Activated naive CD8-positive, alpha-beta T cell treated with anti-CD3 and anti-CD28 coated beads for 36 hours (primary cell): ENCODE measurements around the gene RCSD1. TPM values are rescaled to one million over a fixed set of nuclear protein-coding genes. Genes with fewer than 3 reads are reported as not detected.

Experiments
- DNase-seq: peaks from one replicate; pipeline ENCODE4 v3.0.0; 2021
- H3K27ac Mint-ChIP-seq: one replicate; pipeline ENCODE4 v1.8.0; 2022; ENCODE audit warnings: mild to moderate bottlenecking, moderate library complexity, mixed read lengths
- H3K27me3 Mint-ChIP-seq: one replicate; pipeline ENCODE4 v1.8.0; 2022; ENCODE audit warnings: mild to moderate bottlenecking, mixed read lengths
- H3K36me3 Mint-ChIP-seq: one replicate; pipeline ENCODE4 v1.8.0; 2021; ENCODE audit warnings: mild to moderate bottlenecking, mixed read lengths
- H3K4me1 Mint-ChIP-seq: one replicate; pipeline ENCODE4 v1.8.0; 2021; ENCODE audit warnings: mixed read lengths
- H3K4me3 Mint-ChIP-seq: one replicate; pipeline ENCODE4 v1.8.0; 2022; ENCODE audit warnings: mild to moderate bottlenecking, moderate library complexity, mixed read lengths
- H3K9me3 Mint-ChIP-seq: one replicate; pipeline ENCODE4 v1.8.0; 2022; ENCODE audit warnings: mixed read lengths
- total RNA-seq, 2 experiments: library from RNA; stranded (reverse); gene quantifications; one replicate each; pipeline ENCODE4 v1.2.3, GENCODE V29; 2021

Gene RCSD1
- total RNA-seq, 2 experiments from 2014 or later: 56.4 to 58.2 TPM

DNA sequence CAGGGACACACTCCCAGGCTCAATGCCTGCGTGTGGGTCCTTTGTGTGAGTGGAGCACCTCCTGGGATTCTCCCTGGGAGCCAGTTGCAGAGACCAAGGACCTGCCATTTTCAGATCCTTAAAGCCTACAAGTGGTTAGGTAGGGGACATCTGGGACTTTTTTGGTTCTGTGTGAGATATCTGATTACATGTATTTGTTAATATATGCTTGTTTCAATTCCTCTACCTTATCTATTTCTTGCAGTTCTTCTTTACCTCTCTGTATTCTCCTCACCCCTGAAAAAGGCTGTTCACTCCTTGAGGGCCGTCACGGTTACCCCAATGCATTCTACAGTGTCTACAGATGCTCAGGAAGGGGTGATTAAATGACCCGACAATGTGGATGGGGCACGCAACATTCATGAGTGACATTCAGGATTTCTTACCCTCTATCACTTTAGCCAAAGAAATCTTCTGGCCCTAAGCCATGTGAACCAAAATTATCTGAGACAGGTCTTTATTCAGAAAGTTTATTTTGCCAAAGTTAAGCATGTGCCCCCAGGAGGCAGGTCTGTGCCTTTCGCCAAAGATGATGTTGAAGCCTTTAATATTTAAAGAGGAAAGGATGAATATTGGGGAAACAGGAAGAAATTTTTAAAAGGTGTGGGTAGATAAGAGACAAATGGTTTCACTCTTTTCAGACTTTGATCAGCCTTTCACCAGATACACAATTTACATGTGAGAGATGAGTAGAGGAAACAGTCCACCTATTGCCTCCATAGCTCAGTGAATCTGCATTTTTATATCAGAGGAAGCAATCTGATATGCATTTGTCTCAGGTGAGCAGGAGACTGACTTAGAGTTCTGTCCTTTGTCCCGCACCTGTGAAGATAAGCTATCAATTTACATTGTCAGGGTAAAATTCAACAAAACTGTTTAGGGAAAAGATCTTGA is 47.1 kb downstream of the RCSD1 start:
- Mint-ChIP-seq H3K36me3 (peaks cover 36% of the 10 kb centered on the region), H3K9me3 (no peaks in the 10 kb centered on the region), H3K27ac (no peak overlapping the region), H3K4me1 (peaks cover 36% of the 10 kb centered on the region), H3K4me3 (no peak overlapping the region), H3K27me3 (no peaks in the 10 kb centered on the region)
- no peak for DNase-seq

DNA sequence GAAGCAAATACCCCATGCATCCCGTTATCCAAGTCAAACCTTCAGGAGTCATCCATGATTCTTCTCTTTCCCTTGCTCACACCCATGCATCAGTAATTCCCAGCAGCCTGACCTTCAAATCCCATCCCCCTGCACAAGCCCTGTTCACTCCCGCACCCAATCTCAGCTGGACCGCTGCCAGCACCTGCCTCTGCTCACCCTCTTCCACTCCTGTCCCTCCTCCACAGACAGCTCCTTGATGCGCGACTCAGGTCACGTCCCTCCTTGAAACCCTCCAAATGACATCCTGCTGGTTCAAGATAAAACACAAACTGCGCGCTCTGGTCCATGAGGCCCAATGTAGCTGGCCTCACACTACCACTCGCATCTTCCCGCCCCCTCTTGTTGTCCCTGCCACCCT is 48.4 kb downstream of the RCSD1 start:
- no peaks in the 10 kb centered on the region for H3K9me3 Mint-ChIP-seq
- H3K4me1 Mint-ChIP-seq: peaks cover 29% of the 10 kb centered on the region
- peaks cover 25% of the 10 kb centered on the region for H3K36me3 Mint-ChIP-seq

DNA sequence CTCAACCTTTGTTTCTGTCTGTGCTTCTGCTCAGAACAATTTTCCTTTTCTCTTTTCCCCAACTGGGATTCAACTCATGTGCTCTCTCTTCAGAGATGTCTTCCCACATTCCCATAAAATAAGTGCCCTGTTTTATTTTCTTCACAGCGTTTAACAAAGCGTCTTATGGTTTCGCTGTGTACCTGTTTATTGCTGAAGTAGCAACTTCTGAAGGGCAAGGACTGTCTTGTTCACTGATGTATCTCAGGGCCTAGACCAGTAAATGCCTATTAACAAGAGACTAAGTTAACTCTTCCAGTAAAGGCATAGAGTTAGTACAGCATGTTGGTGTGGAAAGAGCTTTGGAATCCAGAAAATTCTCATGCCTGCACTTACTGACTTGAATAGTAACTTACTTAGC is 48.8 kb downstream of the RCSD1 start:
- no peak for DNase-seq
- Mint-ChIP-seq H3K27me3 (no peaks in the 10 kb centered on the region), H3K4me3 (no peak overlapping the region), H3K36me3 (peaks cover 20% of the 10 kb centered on the region), H3K9me3 (no peaks in the 10 kb centered on the region), H3K4me1 (peaks cover 26% of the 10 kb centered on the region), H3K27ac (no peak overlapping the region)

More for the DNA sequence above, 48.4 kb downstream of the RCSD1 start:
- DNase-seq: no peak
- no peaks in the 10 kb centered on the region for H3K27me3 Mint-ChIP-seq
- H3K4me3 Mint-ChIP-seq: no peak overlapping the region
- H3K27ac Mint-ChIP-seq: no peak overlapping the region

DNA sequence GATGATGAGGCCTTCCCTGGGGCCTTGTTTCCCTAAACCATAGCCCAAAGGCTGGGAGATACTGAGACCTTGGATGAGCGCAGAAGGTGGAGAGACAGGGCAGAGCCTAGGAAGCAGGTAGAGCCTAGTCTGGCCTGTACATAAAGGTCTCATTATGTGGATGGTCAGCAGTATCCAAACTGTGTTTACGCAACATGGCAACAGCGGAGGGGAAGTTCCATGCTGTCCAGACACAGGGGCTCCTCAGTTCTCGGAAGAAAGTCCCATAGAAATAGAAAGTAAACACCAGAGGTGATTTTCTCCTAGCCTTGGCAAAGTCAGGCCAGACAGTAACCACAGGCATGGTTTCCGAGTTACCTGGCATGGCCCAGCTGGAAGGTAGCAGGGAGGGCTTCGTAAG is 49.7 kb downstream of the RCSD1 start:
- Mint-ChIP-seq H3K9me3 (no peaks in the 10 kb centered on the region), H3K4me1 (peaks cover 20% of the 10 kb centered on the region), H3K36me3 (peaks cover 15% of the 10 kb centered on the region), H3K4me3 (no peak overlapping the region), H3K27ac (no peak overlapping the region), H3K27me3 (no peaks in the 10 kb centered on the region)
- no peak for DNase-seq

DNA sequence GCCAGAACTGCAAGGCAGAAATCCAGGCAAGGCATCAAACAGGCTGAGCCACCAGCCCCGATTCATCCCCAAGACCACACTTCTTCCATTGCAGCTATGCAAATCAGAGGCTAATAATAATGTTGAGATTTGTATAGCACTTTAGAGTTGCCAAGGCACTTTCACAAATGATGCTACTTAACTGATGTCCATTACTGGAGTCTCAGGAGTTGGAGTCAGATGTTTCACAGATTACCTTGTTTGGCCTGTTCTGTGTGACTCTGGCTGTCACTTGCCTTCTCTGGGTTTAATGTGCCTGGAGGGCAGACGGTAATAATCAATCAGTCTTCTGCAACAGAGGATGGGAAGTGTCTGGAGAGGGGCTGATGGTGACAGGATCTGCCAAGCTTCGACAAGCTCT is 51.0 kb downstream of the RCSD1 start:
- H3K27ac Mint-ChIP-seq: peak overlapping the region; percentile 59
- no peak overlapping the region for H3K4me3 Mint-ChIP-seq
- H3K4me1 Mint-ChIP-seq: peaks cover 18% of the 10 kb centered on the region
- no peak for DNase-seq
- peaks cover 17% of the 10 kb centered on the region for H3K36me3 Mint-ChIP-seq
- no peaks in the 10 kb centered on the region for H3K27me3 Mint-ChIP-seq
- H3K9me3 Mint-ChIP-seq: no peaks in the 10 kb centered on the region

DNA sequence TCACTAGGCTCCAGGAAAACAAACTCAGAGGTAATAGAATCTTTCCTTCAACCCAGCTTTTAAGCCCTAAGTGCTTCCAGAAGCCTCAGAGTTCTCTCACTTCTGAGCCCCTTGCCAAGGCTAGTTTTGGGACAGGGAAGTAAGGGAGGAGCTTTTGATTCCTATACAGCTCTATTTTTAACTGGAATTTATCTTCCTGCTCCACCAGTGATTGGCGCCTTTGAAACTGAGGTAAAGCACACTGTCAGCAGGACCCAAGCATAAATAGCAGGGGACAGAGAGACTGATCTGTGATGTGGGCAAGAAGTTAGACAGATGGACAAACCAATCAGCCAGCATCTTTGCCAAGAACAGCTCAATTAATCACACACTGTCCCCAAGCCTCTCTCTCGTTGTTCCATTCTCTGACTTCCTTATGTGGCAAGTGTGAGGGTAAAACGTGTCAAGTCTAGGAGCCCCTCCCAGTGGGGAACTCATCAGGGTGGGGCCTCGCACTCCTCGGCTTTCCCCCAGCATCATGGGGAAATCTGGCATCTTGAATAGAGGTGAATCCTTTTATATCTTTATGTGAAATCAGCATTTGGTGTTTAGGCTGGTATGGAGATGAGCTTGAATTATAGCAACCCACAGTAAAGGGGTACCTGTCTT is 51.5 kb downstream of the RCSD1 start:
- peaks cover 15% of the 10 kb centered on the region for H3K36me3 Mint-ChIP-seq
- H3K27ac Mint-ChIP-seq: peak overlapping the region; percentile 59
- no peak overlapping the region for H3K4me3 Mint-ChIP-seq
- H3K9me3 Mint-ChIP-seq: no peaks in the 10 kb centered on the region
- peaks cover 12% of the 10 kb centered on the region for H3K4me1 Mint-ChIP-seq
- H3K27me3 Mint-ChIP-seq: no peaks in the 10 kb centered on the region
- DNase-seq: no peak

DNA sequence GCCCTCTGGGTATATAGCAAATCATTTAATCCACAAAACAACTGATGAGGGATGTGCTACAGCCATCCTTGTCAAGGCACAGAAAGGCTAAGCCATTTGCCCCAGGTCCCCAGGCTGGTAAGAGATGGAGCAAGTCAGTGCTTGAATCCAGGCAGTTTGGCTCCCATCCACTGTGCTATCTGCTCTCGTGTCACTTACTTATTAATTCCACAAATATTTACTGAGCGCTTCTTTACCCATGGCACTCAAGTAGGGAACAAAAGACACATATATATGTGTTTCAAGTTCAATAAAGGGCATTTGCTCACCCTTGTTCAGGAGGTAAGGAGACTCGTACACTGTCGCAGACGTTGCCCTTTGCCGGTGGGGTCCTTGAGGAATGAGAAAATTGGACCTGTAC is 53.2 kb downstream of the RCSD1 start:
- Mint-ChIP-seq H3K36me3 (peaks cover 13% of the 10 kb centered on the region), H3K27ac (no peak overlapping the region), H3K27me3 (no peaks in the 10 kb centered on the region), H3K4me3 (no peak overlapping the region), H3K9me3 (no peaks in the 10 kb centered on the region), H3K4me1 (peaks cover 20% of the 10 kb centered on the region)
- DNase-seq: no peak

DNA sequence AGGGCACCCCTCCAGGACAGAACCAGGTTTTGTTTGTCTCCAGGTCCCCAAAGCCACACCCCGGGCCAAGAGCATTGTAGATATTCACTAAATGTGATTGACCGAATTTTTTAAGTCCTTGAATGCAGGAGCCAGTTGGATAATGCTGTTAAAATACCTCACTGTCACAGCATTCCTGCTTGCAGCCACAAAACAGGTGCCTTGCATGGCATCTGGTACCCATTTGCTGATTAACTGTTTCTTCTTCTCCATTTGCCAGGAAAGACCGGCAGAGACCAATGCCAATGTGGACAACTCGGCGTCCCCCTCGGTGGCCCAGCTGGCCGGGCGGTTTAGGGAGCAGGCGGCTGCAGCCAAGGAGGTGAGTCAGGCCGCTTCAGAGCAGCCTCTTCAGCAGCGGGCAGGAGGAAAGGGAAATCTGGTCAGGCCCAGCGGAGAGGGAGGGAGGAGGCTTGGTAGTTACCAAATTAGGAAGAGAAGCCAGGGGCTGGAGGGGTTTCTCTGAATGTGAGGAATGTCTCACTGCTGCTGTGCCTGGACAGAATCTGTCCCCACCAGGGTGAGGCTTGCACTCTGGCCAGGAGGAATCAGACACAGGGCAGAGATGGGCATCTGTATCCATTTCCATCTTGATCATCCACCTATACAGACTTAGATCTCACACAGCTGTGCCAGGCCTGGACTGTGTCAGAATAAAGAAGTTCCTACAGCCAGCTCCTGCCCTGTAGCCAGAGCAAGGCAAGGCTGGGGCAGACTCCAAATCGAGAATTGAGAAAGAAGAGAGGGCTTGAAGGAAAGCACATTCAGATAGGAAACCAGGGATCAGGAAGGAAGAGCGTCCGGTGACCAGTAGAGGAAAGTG is 53.8 kb downstream of the RCSD1 start:
- Mint-ChIP-seq H3K4me1 (peaks cover 25% of the 10 kb centered on the region), H3K27me3 (no peaks in the 10 kb centered on the region), H3K9me3 (no peaks in the 10 kb centered on the region), H3K27ac (peak overlapping the region; percentile 62), H3K4me3 (no peak overlapping the region), H3K36me3 (peaks cover 19% of the 10 kb centered on the region)
- no peak for DNase-seq

DNA sequence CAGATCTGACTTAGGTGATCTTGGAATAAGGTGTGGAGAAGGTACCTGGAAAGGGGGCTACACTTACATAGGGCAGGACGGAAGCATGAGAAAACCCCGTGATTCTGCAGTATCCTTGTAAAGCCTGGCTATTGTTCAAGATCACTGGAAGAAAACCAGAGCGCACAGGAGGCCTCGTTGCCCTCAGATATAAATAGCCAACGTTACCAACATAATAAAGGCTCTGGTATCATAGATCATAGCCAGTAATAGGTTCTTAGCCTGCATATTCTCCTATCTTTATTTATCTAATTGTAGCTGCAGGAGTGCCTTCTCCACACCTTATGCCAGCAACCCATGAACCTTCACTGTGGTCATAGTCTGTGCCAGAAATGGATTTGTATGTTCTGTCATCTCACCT is 55.8 kb downstream of the RCSD1 start:
- Mint-ChIP-seq H3K27ac (peak overlapping the region; percentile 32), H3K27me3 (no peaks in the 10 kb centered on the region), H3K36me3 (peaks cover 22% of the 10 kb centered on the region), H3K4me1 (peaks cover 36% of the 10 kb centered on the region), H3K4me3 (no peak overlapping the region), H3K9me3 (no peaks in the 10 kb centered on the region)
- no peak for DNase-seq

DNA sequence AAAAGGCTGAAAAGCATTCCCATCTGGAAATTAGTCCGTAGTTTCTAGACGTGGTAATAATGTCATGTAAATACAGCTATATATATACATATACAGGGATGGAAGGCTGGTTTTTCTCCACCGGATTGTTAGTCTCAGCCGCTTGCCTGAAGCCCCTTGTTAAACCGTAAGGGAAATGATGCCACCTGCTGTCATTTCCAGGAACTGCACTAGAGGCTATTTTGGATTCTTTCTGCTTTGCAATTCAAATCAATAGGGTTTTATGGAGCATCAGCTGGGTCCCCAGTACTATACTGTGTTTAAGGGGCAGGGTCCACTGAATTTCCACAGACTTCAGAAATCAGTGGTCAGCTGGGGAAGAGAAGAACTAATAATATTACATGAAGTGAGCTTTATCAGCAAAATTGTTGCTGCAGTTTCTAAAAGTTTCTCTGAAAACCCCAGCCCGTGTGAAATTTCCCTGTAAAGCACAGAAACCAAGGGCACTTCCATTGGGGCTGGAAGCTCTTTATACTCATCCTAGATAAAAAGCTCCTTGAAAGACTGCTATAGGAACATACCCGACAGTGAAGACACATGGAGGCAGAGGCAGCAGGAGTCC is 58.0 kb downstream of the RCSD1 start:
- DNase-seq: peak; percentile 67
- peaks cover 22% of the 10 kb centered on the region for H3K36me3 Mint-ChIP-seq
- peak overlapping the region; percentile 76 for H3K27ac Mint-ChIP-seq
- H3K4me1 Mint-ChIP-seq: peaks cover 29% of the 10 kb centered on the region
- no peaks in the 10 kb centered on the region for H3K27me3 Mint-ChIP-seq
- H3K9me3 Mint-ChIP-seq: no peaks in the 10 kb centered on the region
- H3K4me3 Mint-ChIP-seq: no peak overlapping the region

DNA sequence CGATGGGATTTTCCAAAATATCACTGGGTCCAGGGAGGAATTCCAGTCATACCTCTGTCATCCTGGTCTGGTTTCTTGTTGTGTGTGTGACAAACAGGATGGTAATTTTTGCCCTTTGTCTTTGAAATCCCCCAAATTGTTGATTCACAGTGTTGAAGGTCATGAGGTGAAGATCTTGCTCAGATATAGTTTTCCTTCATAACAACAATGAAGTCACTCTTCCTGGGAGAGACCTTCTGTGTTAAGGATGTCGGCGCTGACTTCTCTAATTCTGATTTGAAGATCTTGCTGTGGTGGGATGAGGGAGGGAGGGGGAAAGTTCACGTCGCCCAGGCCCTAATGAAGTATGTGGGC is 59.5 kb downstream of the RCSD1 start:
- H3K4me3 Mint-ChIP-seq: no peak overlapping the region
- no peak for DNase-seq
- H3K9me3 Mint-ChIP-seq: no peaks in the 10 kb centered on the region
- peaks cover 21% of the 10 kb centered on the region for H3K36me3 Mint-ChIP-seq
- H3K27ac Mint-ChIP-seq: peak overlapping the region; percentile 66
- peaks cover 29% of the 10 kb centered on the region for H3K4me1 Mint-ChIP-seq
- no peaks in the 10 kb centered on the region for H3K27me3 Mint-ChIP-seq

DNA sequence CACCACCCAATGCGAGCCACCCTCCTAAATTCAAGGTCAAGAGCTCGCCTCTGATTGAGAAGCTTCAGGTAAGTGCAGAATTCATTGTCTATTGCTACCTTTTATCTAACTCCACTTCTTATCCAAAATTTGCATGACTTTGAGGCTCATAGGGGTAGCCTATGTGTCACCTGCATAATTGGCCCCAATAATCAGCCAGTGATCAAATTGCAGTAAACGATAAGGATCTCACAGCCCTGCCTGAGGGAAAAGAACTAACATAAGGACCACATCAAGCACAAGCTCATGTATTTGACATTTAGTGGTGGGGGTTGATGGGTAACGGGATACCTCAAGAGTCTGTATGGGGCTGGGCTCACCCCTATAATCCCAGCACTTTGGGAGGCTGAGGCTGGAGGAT is 60.0 kb downstream of the RCSD1 start:
- Mint-ChIP-seq H3K4me1 (peaks cover 29% of the 10 kb centered on the region), H3K4me3 (no peak overlapping the region), H3K36me3 (peaks cover 23% of the 10 kb centered on the region), H3K27me3 (no peaks in the 10 kb centered on the region), H3K9me3 (no peaks in the 10 kb centered on the region), H3K27ac (peak overlapping the region; percentile 66)
- no peak for DNase-seq

DNA sequence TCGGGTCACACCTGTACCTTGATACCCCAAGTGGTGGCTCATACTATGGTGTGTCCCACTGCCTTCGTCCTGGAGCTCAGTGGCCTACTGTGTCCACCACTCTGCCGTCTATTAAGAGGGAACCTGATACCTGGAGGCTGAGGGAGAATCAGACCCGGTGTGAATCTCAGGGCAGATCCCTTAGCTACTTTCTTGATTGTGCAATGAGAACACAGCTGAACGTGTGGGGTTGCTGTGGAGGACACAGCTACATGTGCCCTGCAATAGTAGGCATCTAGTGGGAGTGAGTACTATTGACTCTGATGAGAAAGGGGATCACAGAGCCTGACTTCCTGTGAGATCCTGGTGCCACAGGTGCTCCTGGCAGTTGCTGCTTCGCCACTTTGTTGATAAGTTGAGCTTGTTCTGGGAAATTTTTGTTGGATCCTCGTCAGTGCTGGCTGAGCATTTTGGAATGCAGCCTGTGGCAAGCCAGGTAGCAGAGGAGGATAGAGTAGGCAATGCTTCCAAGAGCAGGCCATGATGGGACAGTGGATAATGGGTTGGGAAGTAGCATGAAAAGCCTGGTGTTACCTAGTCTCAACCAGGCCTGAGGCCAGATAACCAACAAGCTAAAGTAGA is 63.5 kb downstream of the RCSD1 start:
- H3K4me3 Mint-ChIP-seq: no peak overlapping the region
- no peaks in the 10 kb centered on the region for H3K9me3 Mint-ChIP-seq
- H3K4me1 Mint-ChIP-seq: peaks cover 15% of the 10 kb centered on the region
- peaks cover 27% of the 10 kb centered on the region for H3K36me3 Mint-ChIP-seq
- H3K27me3 Mint-ChIP-seq: no peaks in the 10 kb centered on the region
- DNase-seq: no peak
- peak overlapping the region; percentile 50 for H3K27ac Mint-ChIP-seq

DNA sequence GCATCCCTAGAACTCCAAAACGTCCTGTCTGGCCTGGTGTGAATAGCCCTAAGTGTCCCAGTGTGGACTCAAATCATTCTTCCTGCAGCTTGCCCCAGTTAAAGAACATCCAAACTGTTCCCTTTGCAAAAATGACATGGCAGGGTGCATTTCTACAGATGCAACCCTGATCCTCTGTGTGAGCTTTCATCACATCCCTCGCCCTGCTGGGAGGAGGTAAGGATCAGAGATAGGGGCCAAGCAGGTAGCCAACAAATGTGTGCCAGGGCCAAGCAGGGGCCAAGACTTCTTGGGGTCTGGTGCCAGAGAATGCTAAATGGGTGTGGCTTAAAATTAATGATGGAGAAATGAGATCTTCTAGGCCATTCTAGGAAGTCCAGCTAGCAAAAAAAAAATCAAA is 64.7 kb downstream of the RCSD1 start:
- H3K36me3 Mint-ChIP-seq: peaks cover 26% of the 10 kb centered on the region
- peaks cover 8% of the 10 kb centered on the region for H3K4me1 Mint-ChIP-seq
- no peak overlapping the region for H3K4me3 Mint-ChIP-seq
- no peaks in the 10 kb centered on the region for H3K27me3 Mint-ChIP-seq
- DNase-seq: no peak
- H3K9me3 Mint-ChIP-seq: no peaks in the 10 kb centered on the region
- H3K27ac Mint-ChIP-seq: peak overlapping the region; percentile 7
